Lower lobe of right lung (tissue), 2 donors: ENCODE measurements around the gene GPR176. TPM values are rescaled to one million over a fixed set of nuclear protein-coding genes. Genes with fewer than 3 reads are reported as not detected.

Source experiments
- ATAC-seq, 2 donors: fragments of 200-7000 bp; cut with Tn5 transposase; one replicate each; pipeline ENCODE4 v1.9.1; 2020 to 2022; ENCODE audit warnings: mild to moderate bottlenecking in 2 of 2, moderate library complexity in 2 of 2
- DNase-seq: peaks from one replicate; pipeline ENCODE4 v3.0.0-alpha.2; 2020
- H3K27ac ChIP-seq: fragments of 200-600 bp; one replicate; pipeline ENCODE4 v1.8.0; 2022
- H3K27me3 ChIP-seq: fragments of 200-600 bp; one replicate; pipeline ENCODE4 v1.8.0; 2022; ENCODE audit warnings: low read depth
- H3K36me3 ChIP-seq: fragments of 200-600 bp; one replicate; pipeline ENCODE4 v1.8.0; 2022; ENCODE audit warnings: mild to moderate bottlenecking
- H3K4me1 ChIP-seq: fragments of 200-600 bp; one replicate; pipeline ENCODE4 v1.8.0; 2022
- H3K4me3 ChIP-seq: fragments of 200-600 bp; one replicate; pipeline ENCODE4 v1.8.0; 2022; ENCODE audit warnings: mild to moderate bottlenecking
- H3K9me3 ChIP-seq: fragments of 200-600 bp; one replicate; pipeline ENCODE4 v1.8.0; 2022
- intact Hi-C: fragments of 100-400 bp; cut with DNase I; formaldehyde crosslinking; loops from one replicate; pipeline ENCODE4 v1.11.0; 2022
- total RNA-seq: library from RNA; stranded (reverse); fragmentation: NEBNext Ultra II Directional; extraction: Animal tissue kit (Norgen Biotek cat#: 25700); gene quantifications from one replicate; pipeline ENCODE4 v1.2.1, GENCODE V29; 2021
- TF ChIP-seq, protein P1 (sequence below): fragments of 200-600 bp; IDR thresholded peaks from one replicate; pipeline ENCODE4 v1.8.0; 2022; ENCODE audit warnings: antibody characterized with exemption, mild to moderate bottlenecking
- donor health status: DM: no; HTN: yes; CAD: no; lungs with severe emphysema.

Gene GPR176
- total RNA-seq, 1 donor from 2014 or later = 2.4 TPM

- no peaks in the 10 kb centered on the region for H3K36me3 ChIP-seq
- H3K27ac ChIP-seq = no peak overlapping the region
- H3K4me1 ChIP-seq = no peaks in the 10 kb centered on the region
- no peak for DNase-seq
- H3K9me3 ChIP-seq = no peaks in the 10 kb centered on the region
- intact Hi-C loops = no loop called here
- no peak overlapping the region for H3K4me3 ChIP-seq
- H3K27me3 ChIP-seq = no peaks in the 10 kb centered on the region
- ATAC-seq = no peak
- TF ChIP-seq, protein P1, sequence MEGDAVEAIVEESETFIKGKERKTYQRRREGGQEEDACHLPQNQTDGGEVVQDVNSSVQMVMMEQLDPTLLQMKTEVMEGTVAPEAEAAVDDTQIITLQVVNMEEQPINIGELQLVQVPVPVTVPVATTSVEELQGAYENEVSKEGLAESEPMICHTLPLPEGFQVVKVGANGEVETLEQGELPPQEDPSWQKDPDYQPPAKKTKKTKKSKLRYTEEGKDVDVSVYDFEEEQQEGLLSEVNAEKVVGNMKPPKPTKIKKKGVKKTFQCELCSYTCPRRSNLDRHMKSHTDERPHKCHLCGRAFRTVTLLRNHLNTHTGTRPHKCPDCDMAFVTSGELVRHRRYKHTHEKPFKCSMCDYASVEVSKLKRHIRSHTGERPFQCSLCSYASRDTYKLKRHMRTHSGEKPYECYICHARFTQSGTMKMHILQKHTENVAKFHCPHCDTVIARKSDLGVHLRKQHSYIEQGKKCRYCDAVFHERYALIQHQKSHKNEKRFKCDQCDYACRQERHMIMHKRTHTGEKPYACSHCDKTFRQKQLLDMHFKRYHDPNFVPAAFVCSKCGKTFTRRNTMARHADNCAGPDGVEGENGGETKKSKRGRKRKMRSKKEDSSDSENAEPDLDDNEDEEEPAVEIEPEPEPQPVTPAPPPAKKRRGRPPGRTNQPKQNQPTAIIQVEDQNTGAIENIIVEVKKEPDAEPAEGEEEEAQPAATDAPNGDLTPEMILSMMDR = no peak
Measured at GRCh38 chr15:39828374-39828931, 91.6 kb downstream of the GPR176 start.

- Histone ChIP-seq H3K27me3 (no peaks in the 10 kb centered on the region), H3K27ac (no peak overlapping the region), H3K4me3 (no peak overlapping the region), H3K9me3 (no peaks in the 10 kb centered on the region), H3K4me1 (no peaks in the 10 kb centered on the region), H3K36me3 (no peaks in the 10 kb centered on the region)
- TF ChIP-seq, protein P1 = no peak
- intact Hi-C loops = no loop called here
- no peak for ATAC-seq
- no peak for DNase-seq
Measured at GRCh38 chr15:39826975-39827374, 93.1 kb downstream of the GPR176 start.

- no peak for DNase-seq
- H3K27me3 ChIP-seq = no peaks in the 10 kb centered on the region
- no peak for ATAC-seq
- TF ChIP-seq, protein P1 = no peak
- intact Hi-C loops = no loop called here
- no peak overlapping the region for H3K4me3 ChIP-seq
- H3K36me3 ChIP-seq = no peaks in the 10 kb centered on the region
- H3K4me1 ChIP-seq = no peaks in the 10 kb centered on the region
- no peak overlapping the region for H3K27ac ChIP-seq
- no peaks in the 10 kb centered on the region for H3K9me3 ChIP-seq
Measured at GRCh38 chr15:39823634-39824033, 96.4 kb downstream of the GPR176 start.

GRCh38 chr15:39820050-39820602 lies 99.9 kb downstream of the GPR176 start:
- no peaks in the 10 kb centered on the region for H3K4me1 ChIP-seq
- TF ChIP-seq, protein P1 = no peak
- ATAC-seq = no peak
- no peaks in the 10 kb centered on the region for H3K36me3 ChIP-seq
- DNase-seq = no peak
- H3K4me3 ChIP-seq = no peak overlapping the region
- no peak overlapping the region for H3K27ac ChIP-seq
- no peaks in the 10 kb centered on the region for H3K27me3 ChIP-seq
- intact Hi-C loops = no loop called here
- no peaks in the 10 kb centered on the region for H3K9me3 ChIP-seq

DNA sequence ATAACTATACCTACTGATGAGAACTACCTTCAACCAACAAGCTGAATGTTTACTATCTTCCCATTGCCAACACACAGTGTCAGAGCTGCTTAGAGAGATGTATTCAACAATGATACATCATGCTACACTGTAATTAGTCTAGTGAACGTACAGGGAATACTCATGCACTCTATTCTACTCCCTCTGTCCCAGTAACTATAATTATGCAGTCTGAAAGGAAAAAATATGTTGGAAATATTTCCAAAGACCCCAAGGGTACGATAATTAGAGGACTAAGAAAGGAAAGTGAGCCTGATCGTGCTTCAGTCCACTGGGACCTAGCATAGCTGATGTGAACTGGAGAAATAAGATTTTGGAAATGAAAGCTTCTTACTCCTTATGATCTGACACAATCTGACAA lies 100.5 kb downstream of the GPR176 start:
- ATAC-seq = no peak
- H3K4me3 ChIP-seq = no peak overlapping the region

More for the DNA sequence above, 100.5 kb downstream of the GPR176 start:
- Histone ChIP-seq H3K4me1 (no peaks in the 10 kb centered on the region), H3K27me3 (no peaks in the 10 kb centered on the region), H3K27ac (no peak overlapping the region), H3K36me3 (no peaks in the 10 kb centered on the region), H3K9me3 (no peaks in the 10 kb centered on the region)
- intact Hi-C loops = no loop called here
- TF ChIP-seq, protein P1 = no peak
- DNase-seq = no peak
